ENCODE data around the gene TMX4.
"Not testable (repeated sequence)": the region's sequence is repeated elsewhere in the genome, so short reads cannot be mapped to it uniquely, and the experiment has no call there.

TMX4 gene

DNA sequence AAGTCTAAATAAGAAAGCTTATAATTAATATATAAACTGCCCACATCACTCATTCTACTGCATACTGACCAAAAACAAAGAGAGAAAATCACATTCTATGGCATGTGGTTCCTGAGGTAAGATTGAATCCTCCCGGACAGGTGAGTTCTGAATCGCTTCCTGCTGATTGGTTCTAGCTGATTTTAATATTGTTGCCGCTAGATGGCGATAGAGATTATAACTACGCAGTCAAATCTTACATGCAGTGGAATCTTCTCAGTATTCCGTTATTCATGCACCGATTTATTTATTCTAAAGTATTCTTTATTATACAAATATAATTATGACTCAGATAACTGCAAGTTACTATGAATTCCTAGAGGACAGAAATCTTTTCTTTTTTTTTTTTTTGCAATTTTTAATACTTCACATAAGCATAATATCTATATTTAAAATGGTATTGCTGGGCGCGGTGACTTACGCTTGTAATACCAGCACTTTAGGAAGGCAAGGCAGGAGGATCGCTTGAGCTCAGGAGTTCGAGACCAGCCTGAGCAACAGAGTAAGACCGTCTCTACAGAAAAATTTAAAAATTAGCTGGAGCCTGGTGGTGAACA lies 24.2 kb upstream of the TMX4 start:
- CTCF ChIA-PET: interaction anchor here (0.6 to 3.0 kb wide), 31 partner anchors 9 to 1950 kb away, joined by 3 to 34 read pairs (median 4); no protein-coding TSS in a partner anchor
- H3K27ac ChIP-seq: no peak overlapping the region
- peak; percentile 66 for DNase-seq (ENCODE audit: low spot score)
- POLR2A ChIA-PET (ENCODE audit: low non-redundant PET): no interaction called here
- TF ChIP-seq, protein P1, sequence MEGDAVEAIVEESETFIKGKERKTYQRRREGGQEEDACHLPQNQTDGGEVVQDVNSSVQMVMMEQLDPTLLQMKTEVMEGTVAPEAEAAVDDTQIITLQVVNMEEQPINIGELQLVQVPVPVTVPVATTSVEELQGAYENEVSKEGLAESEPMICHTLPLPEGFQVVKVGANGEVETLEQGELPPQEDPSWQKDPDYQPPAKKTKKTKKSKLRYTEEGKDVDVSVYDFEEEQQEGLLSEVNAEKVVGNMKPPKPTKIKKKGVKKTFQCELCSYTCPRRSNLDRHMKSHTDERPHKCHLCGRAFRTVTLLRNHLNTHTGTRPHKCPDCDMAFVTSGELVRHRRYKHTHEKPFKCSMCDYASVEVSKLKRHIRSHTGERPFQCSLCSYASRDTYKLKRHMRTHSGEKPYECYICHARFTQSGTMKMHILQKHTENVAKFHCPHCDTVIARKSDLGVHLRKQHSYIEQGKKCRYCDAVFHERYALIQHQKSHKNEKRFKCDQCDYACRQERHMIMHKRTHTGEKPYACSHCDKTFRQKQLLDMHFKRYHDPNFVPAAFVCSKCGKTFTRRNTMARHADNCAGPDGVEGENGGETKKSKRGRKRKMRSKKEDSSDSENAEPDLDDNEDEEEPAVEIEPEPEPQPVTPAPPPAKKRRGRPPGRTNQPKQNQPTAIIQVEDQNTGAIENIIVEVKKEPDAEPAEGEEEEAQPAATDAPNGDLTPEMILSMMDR (conservative IDR thresholded peaks at IDR 0.05; ENCODE audit: low read depth): peak; percentile 83

DNA sequence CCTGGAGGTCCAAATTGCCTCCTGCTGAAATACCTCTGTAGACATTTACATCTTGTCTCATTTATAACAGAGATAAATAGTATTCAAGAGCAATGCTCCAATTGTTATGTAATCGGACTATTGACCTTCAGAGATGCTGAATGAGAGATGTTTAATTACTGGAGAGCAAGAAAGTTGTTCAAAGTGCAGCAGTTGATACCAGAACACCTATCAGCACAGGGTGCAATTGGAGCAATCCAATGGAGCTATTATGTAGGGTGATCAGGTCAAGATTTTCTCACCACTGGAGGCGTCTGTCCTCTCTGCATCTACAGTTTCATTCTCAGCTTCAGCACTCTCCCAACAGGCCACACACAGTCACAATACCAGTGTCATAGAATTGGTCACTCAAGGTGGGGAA lies 19.5 kb upstream of the TMX4 start:
- H3K27ac ChIP-seq: no peak overlapping the region
- TF ChIP-seq, protein P1 (conservative IDR thresholded peaks at IDR 0.05; ENCODE audit: low read depth): no peak
- POLR2A ChIA-PET (ENCODE audit: low non-redundant PET): no interaction called here
- no peak for DNase-seq (ENCODE audit: low spot score)
- CTCF ChIA-PET: no interaction called here

DNA sequence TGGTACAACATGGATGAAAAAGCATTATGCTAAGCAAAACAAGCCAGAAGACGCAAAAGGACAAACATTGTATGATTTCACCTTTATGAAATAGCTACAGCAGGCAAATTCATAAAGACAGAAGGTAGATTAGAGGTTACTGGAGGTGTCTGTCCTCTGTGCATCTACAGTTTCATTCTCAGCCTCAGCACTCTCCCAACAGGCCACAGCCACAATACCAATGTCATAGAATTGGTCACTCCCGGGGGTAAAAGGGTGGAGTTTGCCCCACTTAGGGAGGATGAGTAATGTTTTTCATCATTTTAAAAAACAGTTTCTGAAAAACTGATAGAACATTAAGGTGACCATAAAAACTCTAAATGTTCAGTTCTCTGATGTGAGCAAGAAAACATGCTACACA lies 17.2 kb upstream of the TMX4 start:
- ChIA-PET POLR2A (ENCODE audit: low non-redundant PET) (no interaction called here), CTCF (no interaction called here)
- TF ChIP-seq, protein P1 (conservative IDR thresholded peaks at IDR 0.05; ENCODE audit: low read depth): no peak
- no peak overlapping the region for H3K27ac ChIP-seq
- no peak for DNase-seq (ENCODE audit: low spot score)

DNA sequence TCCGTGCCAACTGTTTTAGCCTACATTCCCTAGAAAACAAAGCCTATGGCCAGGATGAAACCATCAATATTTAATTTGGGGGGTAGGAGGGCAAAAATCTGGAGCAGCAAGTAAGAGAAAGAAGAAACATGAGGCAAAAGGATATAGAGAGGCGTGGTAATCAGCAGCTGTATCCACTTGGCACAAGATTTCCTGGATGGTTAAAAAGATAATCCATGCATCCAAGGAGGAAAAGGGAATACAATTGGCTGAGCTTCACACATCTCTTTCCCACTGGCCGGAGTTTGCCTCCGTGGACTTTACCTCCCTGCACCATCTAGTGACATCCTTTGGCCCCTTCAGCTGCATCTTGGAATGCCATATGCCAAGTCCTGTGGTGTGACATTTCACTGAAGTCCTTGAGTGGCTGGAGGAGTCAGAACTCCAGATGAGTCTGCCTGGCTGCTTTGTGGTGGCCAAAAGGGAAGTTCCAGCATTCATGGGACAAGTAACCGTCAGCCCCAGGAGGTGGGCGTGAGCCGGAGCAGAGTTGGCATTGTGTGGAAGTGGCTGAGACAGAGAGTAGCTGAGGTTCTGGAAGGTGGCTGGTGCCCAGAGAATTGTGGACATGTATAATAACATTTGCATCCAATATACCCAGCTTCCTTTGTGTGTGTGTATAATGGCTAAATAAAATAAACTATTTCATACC lies 13.7 kb upstream of the TMX4 start:
- ChIA-PET CTCF (interaction anchor here (0.5 kb wide), 1 partner anchor 118 kb away, joined by 3 read pairs; no protein-coding TSS in a partner anchor), POLR2A (ENCODE audit: low non-redundant PET) (no interaction called here)
- H3K27ac ChIP-seq: no peak overlapping the region
- TF ChIP-seq, protein P1 (conservative IDR thresholded peaks at IDR 0.05; ENCODE audit: low read depth): no peak
- DNase-seq (ENCODE audit: low spot score): no peak

DNA sequence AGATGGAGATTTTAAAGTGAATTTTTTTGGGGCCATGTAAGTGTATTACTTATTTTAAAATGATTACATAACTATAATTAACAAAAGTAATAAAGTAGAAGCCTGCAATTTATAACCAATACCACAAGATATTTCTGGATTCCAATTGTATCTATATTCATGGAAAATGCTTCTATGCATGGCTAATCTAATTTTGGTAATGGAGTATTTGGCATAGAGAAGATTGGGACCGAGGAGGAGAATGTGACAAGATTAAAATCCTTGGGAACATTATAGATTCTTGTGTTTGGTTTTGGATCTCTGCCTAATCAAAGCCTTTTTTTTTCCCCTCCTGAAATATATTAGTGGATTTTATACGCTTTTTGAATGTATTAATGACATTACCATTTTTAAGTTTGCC lies 12.9 kb upstream of the TMX4 start:
- H3K27ac ChIP-seq: no peak overlapping the region
- POLR2A ChIA-PET (ENCODE audit: low non-redundant PET): no interaction called here
- TF ChIP-seq, protein P1 (conservative IDR thresholded peaks at IDR 0.05; ENCODE audit: low read depth): no peak
- CTCF ChIA-PET: no interaction called here
- DNase-seq (ENCODE audit: low spot score): no peak

DNA sequence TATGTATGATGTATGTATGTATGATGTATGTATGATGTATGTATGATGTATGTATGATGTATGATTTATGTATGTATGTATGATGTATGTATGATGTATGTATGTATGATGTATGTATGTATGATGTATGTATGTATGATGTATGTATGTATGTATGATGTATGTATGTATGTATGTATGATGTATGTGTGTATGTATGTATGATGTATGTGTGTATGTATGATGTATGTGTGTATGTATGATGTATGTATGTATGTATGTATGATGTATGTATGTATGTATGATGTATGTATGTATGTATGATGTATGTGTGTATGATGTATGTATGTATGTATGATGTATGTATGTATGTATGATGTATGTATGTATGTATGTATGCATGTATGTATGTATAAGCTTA lies 12.0 kb upstream of the TMX4 start:
- POLR2A ChIA-PET (ENCODE audit: low non-redundant PET); CTCF ChIA-PET; DNase-seq (ENCODE audit: low spot score); H3K27ac ChIP-seq: not testable (repeated sequence)

DNA sequence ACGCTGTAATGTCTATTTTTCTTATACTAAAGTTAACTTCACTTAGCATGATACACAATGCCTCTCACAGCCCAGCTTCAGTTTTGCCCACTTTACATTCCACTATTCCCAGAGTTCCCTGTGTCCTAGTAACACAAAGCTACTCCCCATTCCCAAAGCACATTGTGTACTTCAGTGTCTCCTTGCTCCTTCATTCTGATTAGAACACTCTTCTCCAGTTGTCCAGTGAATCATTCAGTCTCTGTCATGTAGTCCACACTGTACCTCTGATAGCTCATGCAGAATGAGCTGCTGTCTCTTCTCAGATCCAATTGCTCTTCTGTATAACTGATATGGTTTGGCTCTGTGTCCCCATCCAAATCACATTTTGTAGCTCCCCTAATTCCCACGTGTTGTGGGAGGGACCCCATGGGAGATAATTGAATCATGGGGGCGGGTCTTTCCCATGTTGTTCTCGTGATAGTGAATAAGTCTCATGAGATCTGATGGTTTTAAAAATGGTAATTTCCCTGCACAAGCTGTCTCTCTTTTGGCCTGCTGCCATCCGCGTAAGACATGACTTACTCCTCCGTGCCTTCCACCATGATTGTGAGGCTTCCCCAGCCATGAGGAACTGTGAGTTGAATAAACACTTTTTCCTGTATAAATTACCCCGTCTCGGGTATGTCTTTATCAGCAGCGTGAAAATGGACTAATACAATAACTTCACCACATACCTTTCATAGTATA lies 2.1 kb upstream of the TMX4 start:
- TF ChIP-seq, protein P1 (conservative IDR thresholded peaks at IDR 0.05; ENCODE audit: low read depth): no peak
- no peak for DNase-seq (ENCODE audit: low spot score)
- POLR2A ChIA-PET (ENCODE audit: low non-redundant PET): no interaction called here
- no peak overlapping the region for H3K27ac ChIP-seq
- CTCF ChIA-PET: interaction anchor here (1.6 kb wide), 1 partner anchor 22 kb away, joined by 5 read pairs; no protein-coding TSS in a partner anchor
